DOHH2 (cell line): ENCODE measurements around the gene MED13L.

Experiments used
- H3F3A ChIP-seq: fragments of 200-600 bp; sonication (generic), shearing (Covaris generic); 2 replicates; pipeline ENCODE4 v1.6.0; 2016; ENCODE audit warnings: antibody characterized with exemption, mild to moderate bottlenecking; ENCODE audit not compliant: control insufficient read depth, insufficient read depth
- H3K27ac ChIP-seq: fragments of 200-600 bp; sonication (generic); 2 replicates; pipeline ENCODE4 v1.5.1; 2014; ENCODE audit warnings: low read depth, mild to moderate bottlenecking, low read length, moderate library complexity
- H3K27me3 ChIP-seq: fragments of 200-600 bp; sonication (generic); 2 replicates; pipeline ENCODE4 v1.6.1; 2014; ENCODE audit warnings: mild to moderate bottlenecking, low read length, mixed read lengths; ENCODE audit not compliant: control insufficient read depth
- H3K36me3 ChIP-seq: fragments of 200-600 bp; sonication (generic); 2 replicates; pipeline ENCODE4 v1.6.1; 2014; ENCODE audit warnings: mild to moderate bottlenecking, low read length, moderate library complexity, mixed read lengths; ENCODE audit not compliant: control insufficient read depth
- H3K4me1 ChIP-seq: fragments of 200-600 bp; sonication (generic); 2 replicates; pipeline ENCODE4 v1.6.1; 2014; ENCODE audit warnings: mild to moderate bottlenecking, low read length, mixed read lengths; ENCODE audit not compliant: control insufficient read depth
- H3K4me2 ChIP-seq: fragments of 200-600 bp; sonication (generic); 2 replicates; pipeline ENCODE4 v1.6.0; 2014; ENCODE audit warnings: mild to moderate bottlenecking, low read length, moderate library complexity
- H3K4me3 ChIP-seq: fragments of 200-600 bp; sonication (generic); 2 replicates; pipeline ENCODE4 v1.5.1; 2014; ENCODE audit warnings: mild to moderate bottlenecking, low read length, mixed read lengths
- H3K79me2 ChIP-seq: fragments of 200-600 bp; sonication (generic); 2 replicates; pipeline ENCODE4 v1.6.1; 2014; ENCODE audit warnings: mild to moderate bottlenecking, low read length, mixed read lengths; ENCODE audit not compliant: control insufficient read depth
- H3K9me2 ChIP-seq: fragments of 200-600 bp; sonication (generic); replicated peaks from 2 replicates; pipeline ENCODE4 v1.6.1; 2014; ENCODE audit warnings: mild to moderate bottlenecking, low read length, mixed read lengths; ENCODE audit not compliant: control insufficient read depth
- H3K9me3 ChIP-seq: fragments of 200-600 bp; sonication (generic); 2 replicates; pipeline ENCODE4 v1.6.1; 2014; ENCODE audit warnings: antibody characterized with exemption, low read length, mixed read lengths; ENCODE audit not compliant: control insufficient read depth, insufficient read depth
- H4K20me1 ChIP-seq: fragments of 200-600 bp; sonication (generic); 2 replicates; pipeline ENCODE4 v1.6.0; 2014; ENCODE audit warnings: low read depth, mild to moderate bottlenecking, antibody characterized with exemption, low read length, moderate library complexity; ENCODE audit not compliant: control insufficient read depth, insufficient read depth
- CTCF ChIP-seq: fragments of 200-600 bp; sonication (generic); IDR thresholded peaks from one replicate; pipeline ENCODE4 v1.5.1; 2014; ENCODE audit warnings: antibody characterized with exemption, mild to moderate bottlenecking, low read depth, low read length; ENCODE audit not compliant: poor library complexity, severe bottlenecking
- EZH2phosphoT487 ChIP-seq: fragments of 200-600 bp; sonication (generic); IDR thresholded peaks from 2 replicates; pipeline ENCODE4 v1.6.1; 2017; ENCODE audit warnings: borderline replicate concordance, mild to moderate bottlenecking, antibody characterized with exemption, low read length, moderate library complexity, mixed read lengths

MED13L gene

GRCh38 chr12:116194935-116195431 lies 82.5 kb downstream of the MED13L start:
- TF ChIP-seq EZH2phosphoT487: no peak
- no peak for TF ChIP-seq CTCF
- Histone ChIP-seq H3K9me3 (no peaks in the 10 kb centered on the region), H3K4me2 (peak overlapping the region; percentile 56), H3K79me2 (peaks cover 49% of the 10 kb centered on the region), H3K4me3 (peak overlapping the region; percentile 25), H3K27ac (no peak overlapping the region), H3K36me3 (no peaks in the 10 kb centered on the region), H3K4me1 (peaks cover 18% of the 10 kb centered on the region), H3K27me3 (no peaks in the 10 kb centered on the region), H4K20me1 (peaks cover 3% of the 10 kb centered on the region; the same call in 1 of the 2 replicates), H3F3A (peaks cover 7% of the 10 kb centered on the region; the same call in 1 of the 2 replicates), H3K9me2 (no peaks in the 10 kb centered on the region)

GRCh38 chr12:116189692-116190091 lies 87.8 kb downstream of the MED13L start:
- no peaks in the 10 kb centered on the region for H3K9me3 ChIP-seq
- TF ChIP-seq CTCF: no peak
- no peak for TF ChIP-seq EZH2phosphoT487
- no peaks in the 10 kb centered on the region for H3K9me2 ChIP-seq
- H3K36me3 ChIP-seq: no peaks in the 10 kb centered on the region
- H3F3A ChIP-seq: no peaks in the 10 kb centered on the region
- H3K79me2 ChIP-seq: peaks cover 34% of the 10 kb centered on the region
- peaks cover 9% of the 10 kb centered on the region; the same call in 1 of the 2 replicates for H4K20me1 ChIP-seq
- H3K27me3 ChIP-seq: no peaks in the 10 kb centered on the region
- no peak overlapping the region for H3K4me2 ChIP-seq
- H3K4me3 ChIP-seq: no peak overlapping the region
- H3K4me1 ChIP-seq: peaks cover 2% of the 10 kb centered on the region
- H3K27ac ChIP-seq: no peak overlapping the region

GRCh38 chr12:116188581-116188980 lies 88.9 kb downstream of the MED13L start:
- Histone ChIP-seq H4K20me1 (peaks cover 9% of the 10 kb centered on the region; the same call in 1 of the 2 replicates), H3K36me3 (no peaks in the 10 kb centered on the region), H3K9me3 (no peaks in the 10 kb centered on the region), H3K9me2 (no peaks in the 10 kb centered on the region), H3K27me3 (no peaks in the 10 kb centered on the region), H3K4me3 (no peak overlapping the region), H3K4me1 (no peaks in the 10 kb centered on the region), H3F3A (no peaks in the 10 kb centered on the region), H3K4me2 (no peak overlapping the region), H3K79me2 (peaks cover 27% of the 10 kb centered on the region), H3K27ac (no peak overlapping the region)
- TF ChIP-seq CTCF (no peak), EZH2phosphoT487 (no peak)
